Measurements from ENCODE around the gene PLPP7.

GRCh38 chr9:131298341-131298740 is 8.8 kb downstream of the PLPP7 start:
- TF ChIP-seq CTCF (IDR thresholded peaks at IDR 0.05) (no peak), POLR2A (IDR thresholded peaks at IDR 0.05) (no peak)
